ENCODE results near the gene PLXNA1.
A peak's percentile ranks its signal among the peaks of the same experiment; 100 is the strongest.

The PLXNA1 gene

DNA sequence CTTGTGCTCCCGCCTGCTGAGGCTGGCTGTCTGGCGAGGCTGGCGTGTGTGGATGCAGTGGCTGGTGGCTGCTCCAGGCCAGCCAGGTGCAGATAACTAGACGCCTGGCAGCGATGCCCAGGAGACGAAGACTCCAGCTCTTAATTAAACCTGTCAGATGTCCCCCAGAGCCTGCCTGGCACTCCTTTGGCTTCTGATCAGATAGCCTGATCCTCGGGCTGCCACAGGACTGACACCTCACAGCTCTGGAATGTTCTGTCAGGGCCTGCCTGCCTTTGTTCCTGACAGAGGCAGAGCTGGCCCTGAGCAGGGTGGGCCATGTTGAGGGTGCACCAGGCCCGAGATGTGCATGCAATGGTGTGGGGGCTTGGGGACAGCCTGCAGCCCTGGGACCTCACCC, 36.5 kb downstream of the PLXNA1 start:
- TF ChIP-seq TEAD4 (IDR thresholded peaks at IDR 0.05) (peak; percentile 14; the same call in 1 of the 2 replicates), EP300 (IDR thresholded peaks at IDR 0.05; ENCODE audit: borderline replicate concordance) (no peak), CEBPB (IDR thresholded peaks at IDR 0.05) (no peak), RAD21 (IDR thresholded peaks at IDR 0.05; ENCODE audit: low read depth) (no peak)
- TF ChIP-seq, protein P1, sequence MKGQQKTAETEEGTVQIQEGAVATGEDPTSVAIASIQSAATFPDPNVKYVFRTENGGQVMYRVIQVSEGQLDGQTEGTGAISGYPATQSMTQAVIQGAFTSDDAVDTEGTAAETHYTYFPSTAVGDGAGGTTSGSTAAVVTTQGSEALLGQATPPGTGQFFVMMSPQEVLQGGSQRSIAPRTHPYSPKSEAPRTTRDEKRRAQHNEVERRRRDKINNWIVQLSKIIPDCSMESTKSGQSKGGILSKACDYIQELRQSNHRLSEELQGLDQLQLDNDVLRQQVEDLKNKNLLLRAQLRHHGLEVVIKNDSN (IDR thresholded peaks at IDR 0.05), result no peak

DNA sequence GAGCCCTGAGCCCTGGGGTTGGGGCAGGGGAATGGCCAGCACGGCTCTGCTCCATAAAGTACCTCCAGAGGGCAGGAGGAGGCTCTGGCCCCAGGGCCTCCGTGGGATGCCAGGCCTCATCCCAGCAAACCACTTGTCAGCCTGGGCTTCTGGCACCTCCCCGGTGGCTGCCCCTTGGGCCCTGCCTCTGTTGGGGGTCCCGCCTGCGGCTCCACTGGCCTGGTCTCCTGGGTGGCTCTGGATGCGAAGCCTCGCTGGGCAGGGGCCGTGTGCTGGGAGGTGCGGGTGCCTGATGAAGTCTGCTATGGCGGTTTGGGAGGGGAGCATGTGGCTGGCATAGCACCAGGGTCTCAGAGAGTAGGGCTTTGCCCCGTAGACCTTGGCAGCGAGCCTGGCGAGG, 37.6 kb downstream of the PLXNA1 start:
- TF ChIP-seq CEBPB (IDR thresholded peaks at IDR 0.05) (no peak), RAD21 (IDR thresholded peaks at IDR 0.05; ENCODE audit: low read depth) (no peak), YY1 (IDR thresholded peaks at IDR 0.05; ENCODE audit: low read depth) (no peak), TAF1 (IDR thresholded peaks at IDR 0.05; ENCODE audit: low read depth) (no peak), TEAD4 (IDR thresholded peaks at IDR 0.05) (no peak), TCF12 (IDR thresholded peaks at IDR 0.05; ENCODE audit: low read depth) (no peak), EGR1 (IDR thresholded peaks at IDR 0.05) (no peak), EP300 (IDR thresholded peaks at IDR 0.05; ENCODE audit: borderline replicate concordance) (no peak), FOXM1 (IDR thresholded peaks at IDR 0.05; ENCODE audit: borderline replicate concordance, low read depth) (no peak), ZBTB7A (IDR thresholded peaks at IDR 0.05; ENCODE audit: low read depth) (no peak), CREB1 (IDR thresholded peaks at IDR 0.05; ENCODE audit: low read depth) (no peak), NFIC (IDR thresholded peaks at IDR 0.05) (no peak)
- TF ChIP-seq, protein P2, sequence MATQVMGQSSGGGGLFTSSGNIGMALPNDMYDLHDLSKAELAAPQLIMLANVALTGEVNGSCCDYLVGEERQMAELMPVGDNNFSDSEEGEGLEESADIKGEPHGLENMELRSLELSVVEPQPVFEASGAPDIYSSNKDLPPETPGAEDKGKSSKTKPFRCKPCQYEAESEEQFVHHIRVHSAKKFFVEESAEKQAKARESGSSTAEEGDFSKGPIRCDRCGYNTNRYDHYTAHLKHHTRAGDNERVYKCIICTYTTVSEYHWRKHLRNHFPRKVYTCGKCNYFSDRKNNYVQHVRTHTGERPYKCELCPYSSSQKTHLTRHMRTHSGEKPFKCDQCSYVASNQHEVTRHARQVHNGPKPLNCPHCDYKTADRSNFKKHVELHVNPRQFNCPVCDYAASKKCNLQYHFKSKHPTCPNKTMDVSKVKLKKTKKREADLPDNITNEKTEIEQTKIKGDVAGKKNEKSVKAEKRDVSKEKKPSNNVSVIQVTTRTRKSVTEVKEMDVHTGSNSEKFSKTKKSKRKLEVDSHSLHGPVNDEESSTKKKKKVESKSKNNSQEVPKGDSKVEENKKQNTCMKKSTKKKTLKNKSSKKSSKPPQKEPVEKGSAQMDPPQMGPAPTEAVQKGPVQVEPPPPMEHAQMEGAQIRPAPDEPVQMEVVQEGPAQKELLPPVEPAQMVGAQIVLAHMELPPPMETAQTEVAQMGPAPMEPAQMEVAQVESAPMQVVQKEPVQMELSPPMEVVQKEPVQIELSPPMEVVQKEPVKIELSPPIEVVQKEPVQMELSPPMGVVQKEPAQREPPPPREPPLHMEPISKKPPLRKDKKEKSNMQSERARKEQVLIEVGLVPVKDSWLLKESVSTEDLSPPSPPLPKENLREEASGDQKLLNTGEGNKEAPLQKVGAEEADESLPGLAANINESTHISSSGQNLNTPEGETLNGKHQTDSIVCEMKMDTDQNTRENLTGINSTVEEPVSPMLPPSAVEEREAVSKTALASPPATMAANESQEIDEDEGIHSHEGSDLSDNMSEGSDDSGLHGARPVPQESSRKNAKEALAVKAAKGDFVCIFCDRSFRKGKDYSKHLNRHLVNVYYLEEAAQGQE (IDR thresholded peaks at IDR 0.05; ENCODE audit: low read depth), result no peak
- TF ChIP-seq, protein P1 (IDR thresholded peaks at IDR 0.05), result no peak
- TF ChIP-seq, protein P3, sequence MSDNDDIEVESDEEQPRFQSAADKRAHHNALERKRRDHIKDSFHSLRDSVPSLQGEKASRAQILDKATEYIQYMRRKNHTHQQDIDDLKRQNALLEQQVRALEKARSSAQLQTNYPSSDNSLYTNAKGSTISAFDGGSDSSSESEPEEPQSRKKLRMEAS (IDR thresholded peaks at IDR 0.05), result no peak

DNA sequence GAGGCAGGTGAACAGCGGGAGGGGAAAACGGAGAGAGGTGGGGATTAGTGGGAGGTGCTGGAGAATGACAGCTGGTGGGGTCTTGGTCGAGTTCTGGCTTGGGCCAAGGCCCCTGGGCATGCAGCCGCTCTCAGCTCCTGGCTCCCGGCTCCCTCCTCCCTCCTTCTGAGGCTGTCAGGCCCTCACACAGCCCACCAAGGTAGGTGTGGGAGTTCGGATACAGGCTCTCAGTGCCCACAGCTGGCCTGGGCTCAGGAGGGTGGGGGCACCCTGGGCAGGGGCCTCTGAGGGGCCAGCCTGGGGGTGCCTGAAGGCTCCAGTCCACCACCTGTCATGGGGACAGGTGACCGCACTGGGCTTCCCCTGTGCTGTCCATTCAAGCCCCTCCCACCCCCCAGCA, 39.9 kb downstream of the PLXNA1 start:
- TF ChIP-seq, protein P3 (IDR thresholded peaks at IDR 0.05), result no peak
- TF ChIP-seq FOXM1 (IDR thresholded peaks at IDR 0.05; ENCODE audit: borderline replicate concordance, low read depth), result no peak
- no peak for TF ChIP-seq EGR1 (IDR thresholded peaks at IDR 0.05)
- TF ChIP-seq, protein P1 (IDR thresholded peaks at IDR 0.05), result no peak
- TF ChIP-seq TCF12 (IDR thresholded peaks at IDR 0.05; ENCODE audit: low read depth), result no peak
- no peak for TF ChIP-seq EP300 (IDR thresholded peaks at IDR 0.05; ENCODE audit: borderline replicate concordance)
- no peak for TF ChIP-seq TAF1 (IDR thresholded peaks at IDR 0.05; ENCODE audit: low read depth)
- TF ChIP-seq TEAD4 (IDR thresholded peaks at IDR 0.05), result no peak
- no peak for TF ChIP-seq YY1 (IDR thresholded peaks at IDR 0.05; ENCODE audit: low read depth)
- TF ChIP-seq NFIC (IDR thresholded peaks at IDR 0.05), result no peak
- no peak for TF ChIP-seq RAD21 (IDR thresholded peaks at IDR 0.05; ENCODE audit: low read depth)
- TF ChIP-seq, protein P2 (IDR thresholded peaks at IDR 0.05; ENCODE audit: low read depth), result no peak
- TF ChIP-seq CREB1 (IDR thresholded peaks at IDR 0.05; ENCODE audit: low read depth), result no peak
- TF ChIP-seq CEBPB (IDR thresholded peaks at IDR 0.05), result no peak
- TF ChIP-seq ZBTB7A (IDR thresholded peaks at IDR 0.05; ENCODE audit: low read depth), result no peak

DNA sequence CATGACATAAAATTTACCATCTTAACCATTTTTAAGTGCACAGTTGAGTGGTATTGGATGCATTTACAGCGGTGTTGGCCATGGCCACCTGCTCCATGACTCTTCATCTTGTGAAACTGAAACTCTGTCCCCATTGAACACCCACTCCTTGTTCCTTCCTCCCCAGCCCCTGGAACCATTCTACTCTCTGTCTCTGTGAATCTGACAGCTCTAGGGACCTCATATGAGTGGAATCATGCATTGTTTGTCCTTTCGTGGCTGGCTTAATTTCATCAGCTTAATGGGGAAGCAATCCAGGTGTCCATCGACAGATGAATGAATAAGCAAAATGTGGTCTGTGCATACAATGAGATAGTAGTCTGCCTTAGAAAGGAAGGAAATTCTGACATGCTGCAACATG, 42.5 kb downstream of the PLXNA1 start:
- TF ChIP-seq, protein P2 (IDR thresholded peaks at IDR 0.05; ENCODE audit: low read depth), result no peak
- no peak for TF ChIP-seq EP300 (IDR thresholded peaks at IDR 0.05; ENCODE audit: borderline replicate concordance)
- TF ChIP-seq, protein P3 (IDR thresholded peaks at IDR 0.05), result no peak
- no peak for TF ChIP-seq TCF12 (IDR thresholded peaks at IDR 0.05; ENCODE audit: low read depth)
- TF ChIP-seq CREB1 (IDR thresholded peaks at IDR 0.05; ENCODE audit: low read depth), result no peak
- TF ChIP-seq, protein P1 (IDR thresholded peaks at IDR 0.05), result no peak
- no peak for TF ChIP-seq FOXM1 (IDR thresholded peaks at IDR 0.05; ENCODE audit: borderline replicate concordance, low read depth)
- no peak for TF ChIP-seq RAD21 (IDR thresholded peaks at IDR 0.05; ENCODE audit: low read depth)
- no peak for TF ChIP-seq NFIC (IDR thresholded peaks at IDR 0.05)
- TF ChIP-seq TEAD4 (IDR thresholded peaks at IDR 0.05), result no peak
- TF ChIP-seq TAF1 (IDR thresholded peaks at IDR 0.05; ENCODE audit: low read depth), result no peak
- TF ChIP-seq ZBTB7A (IDR thresholded peaks at IDR 0.05; ENCODE audit: low read depth), result no peak
- TF ChIP-seq YY1 (IDR thresholded peaks at IDR 0.05; ENCODE audit: low read depth), result no peak

All from Ishikawa (cell line).